Measurements from ENCODE around the gene MVD.
"Not testable (repeated sequence)": the region's sequence is repeated elsewhere in the genome, so short reads cannot be mapped to it uniquely, and the experiment has no call there.

MVD gene

DNA sequence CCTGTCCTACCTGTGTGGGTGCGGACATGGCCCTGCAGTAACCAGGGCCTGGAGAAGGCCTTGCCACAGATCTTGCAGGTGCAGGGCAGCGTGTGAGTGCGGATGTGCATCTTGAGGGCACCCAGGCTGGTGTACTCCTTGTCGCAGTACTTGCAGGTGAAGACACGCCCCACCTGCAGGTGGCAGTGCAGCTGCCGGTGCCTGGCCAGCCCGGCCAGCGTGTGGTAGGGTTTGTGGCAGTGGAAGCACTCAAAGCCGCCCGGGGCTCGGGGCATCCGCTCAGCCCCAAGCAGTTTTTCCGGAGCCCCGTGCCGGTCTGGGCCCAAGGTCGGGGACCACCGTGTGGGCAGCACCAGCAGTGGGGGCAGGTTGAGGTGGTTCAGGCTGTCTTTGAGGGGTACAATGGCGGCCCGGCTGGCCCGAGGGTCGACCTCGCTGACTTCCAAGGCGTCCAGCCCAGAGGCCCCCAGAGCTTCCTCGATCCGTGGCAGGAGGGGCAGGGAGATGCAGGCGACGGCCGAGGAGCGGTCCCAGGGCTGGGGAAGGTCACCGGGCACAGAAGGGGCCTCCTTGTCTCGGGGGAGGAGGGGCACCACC, 18.3 kb upstream of the MVD start:
- peak; percentile 68 for DNase-seq

- DNase-seq = no peak
Observed at GRCh38 chr16:88680554-88681083, 17.7 kb upstream of the MVD start.

- DNase-seq = no peak
Observed at GRCh38 chr16:88678224-88678979, 15.5 kb upstream of the MVD start.

GRCh38 chr16:88677721-88678120, 14.8 kb upstream of the MVD start:
- no peak for DNase-seq

- no peak for DNase-seq
Observed at GRCh38 chr16:88676502-88677242, 13.8 kb upstream of the MVD start.

DNA sequence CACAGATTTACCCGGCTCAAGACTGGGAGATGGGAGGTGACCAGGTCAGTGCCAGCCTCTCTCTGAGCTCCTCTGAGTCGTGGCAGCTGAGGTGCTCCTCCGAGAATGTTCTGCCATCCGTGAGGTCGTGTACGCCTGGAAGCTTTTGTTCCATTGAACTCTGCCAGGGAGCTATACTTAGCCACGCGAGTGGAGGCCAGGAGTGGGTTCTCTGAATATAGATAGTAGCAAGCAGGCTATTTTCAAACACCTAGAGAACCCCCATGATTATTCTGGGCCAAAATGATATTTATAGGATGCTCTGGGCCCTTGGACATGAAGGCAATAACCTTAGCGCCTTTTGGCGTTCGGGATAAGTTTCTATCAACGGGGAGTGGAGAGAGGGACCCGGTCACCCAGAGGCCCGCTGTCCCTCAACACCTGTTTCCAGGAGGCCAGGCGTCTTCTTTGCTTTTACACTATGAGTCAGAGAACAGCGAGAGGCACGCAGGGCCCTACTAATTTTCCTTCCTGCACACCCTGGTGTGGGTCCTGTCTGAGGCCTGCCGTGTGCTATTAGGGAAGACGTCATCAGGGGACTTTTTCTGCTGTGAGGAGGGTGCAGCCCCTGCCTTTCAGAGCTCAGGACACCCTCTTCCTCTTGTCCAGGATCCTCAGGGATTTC, 11.0 kb upstream of the MVD start:
- DNase-seq = no peak

GRCh38 chr16:88672776-88673175, 9.9 kb upstream of the MVD start:
- no peak for DNase-seq

GRCh38 chr16:88671806-88672205, 8.9 kb upstream of the MVD start:
- DNase-seq = no peak

DNA sequence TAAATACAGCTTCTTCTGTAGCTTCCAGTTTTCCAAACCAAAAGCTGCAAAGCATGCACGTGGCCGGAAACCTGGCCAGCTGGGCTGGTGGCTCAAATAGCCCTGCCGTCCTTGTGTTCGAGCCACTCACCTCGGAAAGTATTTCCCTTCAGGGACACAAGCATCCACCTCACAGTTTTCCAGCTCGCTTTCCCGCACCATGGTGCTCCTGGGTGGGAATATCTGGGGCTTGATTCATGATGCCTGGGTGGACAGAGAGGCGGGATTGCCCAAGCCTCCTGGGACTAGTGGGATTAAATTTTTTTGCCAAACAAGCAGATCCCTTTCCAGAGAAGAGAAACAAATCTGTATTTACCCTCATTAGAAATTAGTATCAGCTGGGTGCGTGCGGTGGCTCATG, 7.1 kb upstream of the MVD start:
- no peak for DNase-seq

DNA sequence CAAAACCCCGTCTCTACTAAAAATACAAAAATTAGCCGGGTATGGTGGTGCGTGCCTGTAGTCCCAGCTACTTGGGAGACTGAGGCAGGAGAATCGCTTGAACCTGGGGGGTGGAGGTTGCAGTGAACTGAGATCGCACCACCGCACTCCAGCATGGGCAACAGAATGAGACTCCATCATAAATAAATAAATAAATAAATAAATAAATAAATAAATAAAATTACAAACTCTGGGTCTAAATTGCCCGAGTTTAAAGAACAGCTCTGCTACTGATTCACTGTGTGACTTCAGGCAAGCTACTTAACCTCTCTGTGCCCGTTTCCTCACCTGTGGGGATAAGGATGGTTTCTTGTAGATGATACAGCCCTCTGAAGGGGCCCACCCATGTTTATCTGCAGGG, 6.6 kb upstream of the MVD start:
- DNase-seq = not testable (repeated sequence)

DNA sequence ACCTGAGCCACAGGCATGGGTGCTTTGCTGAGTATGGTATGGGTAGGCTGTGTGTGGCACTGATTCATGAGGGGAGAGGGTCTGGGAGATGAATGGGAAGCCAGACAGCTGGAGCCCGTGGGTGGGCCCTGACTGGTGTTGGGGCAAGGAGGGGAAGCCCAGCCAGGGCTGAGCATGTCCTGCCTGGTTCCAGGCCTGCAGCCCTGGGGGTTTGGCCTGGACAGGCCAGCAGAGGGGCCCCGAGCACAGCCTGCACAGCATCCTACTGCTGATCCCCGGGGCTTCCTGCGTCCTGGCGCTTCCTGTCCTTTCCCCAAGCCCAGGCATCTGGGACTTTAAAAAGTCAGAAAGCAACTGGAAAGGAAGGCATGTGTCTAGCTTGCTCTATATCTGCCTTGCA, 4.6 kb upstream of the MVD start:
- DNase-seq = no peak

DNA sequence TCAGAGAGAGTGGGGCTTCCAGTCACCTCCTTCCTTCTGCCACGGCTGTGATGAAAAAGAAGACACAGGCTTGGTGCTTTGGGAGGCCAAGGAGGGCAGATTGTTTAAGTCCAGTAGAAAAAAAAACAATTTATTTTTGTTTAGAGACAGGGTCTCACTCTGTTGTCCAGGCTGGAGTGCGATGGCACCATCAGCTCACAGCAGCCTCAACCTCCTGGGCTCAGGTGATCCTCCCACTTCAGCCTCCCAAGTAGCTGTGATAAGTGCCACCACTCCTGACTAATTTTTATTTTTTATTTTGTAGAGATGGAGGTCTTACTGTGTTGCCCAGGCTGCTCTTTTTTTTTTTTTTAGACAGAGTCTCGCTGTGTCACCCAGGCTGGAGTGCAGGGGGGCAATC, 2.7 kb upstream of the MVD start:
- DNase-seq = no peak

- no peak for DNase-seq
Observed at GRCh38 chr16:88665148-88665547, 2.3 kb upstream of the MVD start.

DNA sequence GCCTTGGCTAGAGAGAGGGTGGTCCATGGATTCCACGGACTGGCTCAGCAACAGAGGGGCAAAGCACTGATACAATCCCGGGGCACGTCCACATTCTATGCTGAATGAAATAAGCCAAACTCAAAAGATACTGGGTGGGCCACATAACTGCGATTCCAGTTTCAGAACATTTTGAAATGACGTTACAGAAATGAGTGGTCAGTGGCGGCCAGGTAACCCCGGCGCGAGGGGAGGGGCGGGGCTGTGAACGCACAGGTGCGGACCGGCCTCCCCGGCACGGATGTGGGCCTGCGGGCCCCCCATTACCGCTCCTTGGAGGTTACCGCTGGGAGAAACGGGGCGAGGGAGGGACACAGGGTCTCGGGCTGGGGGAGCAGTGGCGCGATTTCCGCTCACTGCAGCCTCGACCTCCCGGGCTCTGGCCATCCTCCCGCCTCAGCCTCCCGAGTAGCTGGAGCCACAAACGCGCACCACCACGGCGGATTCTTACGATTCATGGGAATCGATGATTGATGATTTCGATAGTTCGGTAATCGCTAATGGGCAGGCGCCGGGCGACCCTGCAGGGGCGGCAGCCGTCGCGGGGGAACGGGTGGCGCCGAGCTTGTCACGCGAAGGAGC, 559 bp downstream of the MVD start:
- DNase-seq = peak; percentile 20

GRCh38 chr16:88661468-88661867, 1.4 kb downstream of the MVD start:
- DNase-seq = no peak

GRCh38 chr16:88659160-88659559, 3.7 kb downstream of the MVD start:
- no peak for DNase-seq

DNA sequence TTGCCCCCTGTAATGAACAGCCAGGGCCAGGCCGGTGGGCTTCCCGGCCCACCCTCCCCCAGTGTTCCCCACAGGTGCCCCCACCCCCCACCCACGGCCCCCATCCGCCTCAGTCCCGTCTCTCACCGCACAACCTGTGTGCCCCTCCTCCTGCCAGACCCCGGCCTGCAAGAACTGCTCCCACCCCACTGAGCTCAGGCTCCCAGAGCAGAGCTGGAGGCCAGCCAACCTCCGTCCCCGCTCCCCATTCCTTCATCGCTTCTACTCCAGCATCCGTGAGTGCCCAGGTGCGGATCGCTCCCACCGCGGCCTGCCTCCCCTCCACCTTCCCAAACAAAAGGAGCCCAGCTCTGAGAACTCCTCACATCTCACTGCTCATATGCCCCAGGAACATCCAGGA, 4.2 kb downstream of the MVD start:
- DNase-seq = no peak

DNA sequence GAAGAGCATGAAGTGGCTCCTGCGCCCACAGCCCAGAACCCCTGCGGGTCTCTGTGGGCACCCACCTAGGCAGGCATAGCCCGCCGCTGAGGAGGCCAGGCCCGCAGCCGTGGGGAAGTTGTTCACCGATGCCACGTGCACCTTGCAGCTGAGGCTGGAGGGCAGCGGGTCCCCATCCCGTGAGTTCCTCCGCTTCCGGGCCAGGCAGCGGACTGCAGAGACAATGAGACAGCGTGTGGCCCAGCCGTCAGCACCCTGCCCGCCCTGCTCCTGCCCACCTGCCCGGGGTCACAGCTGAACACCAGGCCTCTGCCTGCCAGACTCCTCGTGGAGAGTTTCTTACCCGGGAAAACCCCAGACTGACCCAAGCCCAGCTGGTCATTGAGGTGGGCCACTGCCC, 5.5 kb downstream of the MVD start:
- no peak for DNase-seq

- no peak for DNase-seq
Observed at GRCh38 chr16:88656291-88656980, 6.5 kb downstream of the MVD start.

GRCh38 chr16:88655733-88656281, 7.1 kb downstream of the MVD start:
- no peak for DNase-seq

DNA sequence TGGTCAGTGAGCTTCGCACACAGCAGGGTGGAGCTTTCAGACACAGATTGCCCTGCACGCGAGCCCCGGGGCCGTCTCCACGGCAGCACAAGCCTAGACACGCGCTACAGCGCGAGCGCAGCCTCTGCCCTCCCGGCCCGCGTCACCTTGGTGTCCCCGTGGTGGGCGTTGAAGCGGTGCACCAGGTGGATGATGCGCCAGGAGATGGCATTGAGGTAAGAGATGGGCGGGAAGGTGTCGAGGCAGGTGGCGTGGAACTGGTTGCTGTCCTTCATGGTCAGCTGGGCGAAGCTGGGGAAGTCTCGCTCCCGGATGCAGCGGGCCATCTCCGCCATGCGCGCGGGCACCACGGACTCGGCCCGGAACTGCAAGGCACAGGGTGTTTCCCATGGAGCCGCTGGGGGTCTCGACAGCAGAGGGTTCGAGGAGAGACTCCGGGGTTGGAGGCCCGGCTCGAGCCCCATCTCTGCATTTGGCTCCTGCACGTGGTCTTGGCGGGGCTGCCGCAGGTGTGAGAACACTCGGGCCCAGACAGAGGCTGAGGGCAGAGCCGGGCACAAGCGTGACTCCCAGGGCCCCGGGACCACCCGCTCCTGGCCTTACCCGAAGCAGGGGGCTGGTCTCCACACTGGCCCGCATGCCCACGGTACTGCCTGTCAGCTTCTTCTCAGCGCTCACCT, 7.7 kb downstream of the MVD start:
- DNase-seq = no peak

Data from CD4-positive, alpha-beta T cell treated with Interleukin-6 for 4 hours (primary cell).